ENCODE measurements around the gene PRDM16. TPM values are rescaled to one million over a fixed set of nuclear protein-coding genes. Genes with fewer than 3 reads are reported as not detected.

Gene PRDM16
- polyA plus RNA-seq, 1 donor (not counting 4 experiments of a cell fraction or from before 2014, with no cell fraction given) = 0.05 TPM

DNA sequence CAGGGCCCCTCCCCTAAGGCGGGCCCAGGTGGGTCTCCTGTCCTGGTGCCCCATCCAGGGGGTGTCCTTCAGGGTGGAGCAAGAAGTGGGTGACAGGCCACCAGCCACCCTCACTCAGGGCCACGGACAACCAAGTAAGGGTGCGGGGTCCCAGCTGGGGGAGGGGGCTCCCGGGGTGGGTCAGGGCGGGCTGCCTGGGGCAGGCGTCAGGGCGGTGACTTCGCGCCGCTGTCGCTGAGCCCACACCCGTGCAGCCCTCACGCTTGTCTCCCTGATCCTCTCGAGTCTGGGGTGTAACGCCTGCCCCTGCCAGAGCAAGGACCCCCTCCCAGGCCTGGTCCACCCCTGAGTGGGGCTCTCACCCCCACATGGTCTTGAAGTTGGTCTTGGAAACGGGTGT is 407.7 kb downstream of the PRDM16 start:
- Histone ChIP-seq H3K4me3 (ENCODE audit: control insufficient read depth in 2 of 3, extremely low read depth in 1 of 3, insufficient read depth in 2 of 3, low read depth in 1 of 3, low read length in 3 of 3) (no peak overlapping the region), H3K27me3 (ENCODE audit: control insufficient read depth, extremely low read depth, insufficient read depth, low read length) (no peaks in the 10 kb centered on the region), H3K27ac (ENCODE audit: control insufficient read depth, insufficient read depth, low read length) (no peak overlapping the region), H4K20me1 (ENCODE audit: control insufficient read depth, extremely low read depth, insufficient read depth, low read length) (peaks cover 4% of the 10 kb centered on the region), H3K36me3 (ENCODE audit: control insufficient read depth in 2 of 2, extremely low read depth in 1 of 2, insufficient read depth in 2 of 2, low read length in 2 of 2) (peaks cover 0 to 13% of the 10 kb centered on the region in 2 experiments), H3K4me1 (ENCODE audit: control insufficient read depth, extremely low read depth, insufficient read depth, low read length) (peaks cover 27% of the 10 kb centered on the region), H3K79me2 (ENCODE audit: control insufficient read depth, insufficient read depth, low read length) (no peaks in the 10 kb centered on the region), H3K9me1 (ENCODE audit: control insufficient read depth, extremely low read depth, insufficient read depth, low read length) (no peaks in the 10 kb centered on the region), H3K4me2 (ENCODE audit: control insufficient read depth, extremely low read depth, insufficient read depth, low read depth, low read length) (no peak overlapping the region), H3K9ac (ENCODE audit: control insufficient read depth, extremely low read depth, insufficient read depth, low read length) (no peak overlapping the region), H2AFZ (ENCODE audit: control insufficient read depth, low read length) (no peak overlapping the region), H3K9me3 (ENCODE audit: control insufficient read depth, low read depth, low read length) (no peaks in the 10 kb centered on the region)
- FAIRE-seq (no peak), DNase-seq (ENCODE audit: low read depth, low spot score) (no peak)
- TF ChIP-seq, protein P1, sequence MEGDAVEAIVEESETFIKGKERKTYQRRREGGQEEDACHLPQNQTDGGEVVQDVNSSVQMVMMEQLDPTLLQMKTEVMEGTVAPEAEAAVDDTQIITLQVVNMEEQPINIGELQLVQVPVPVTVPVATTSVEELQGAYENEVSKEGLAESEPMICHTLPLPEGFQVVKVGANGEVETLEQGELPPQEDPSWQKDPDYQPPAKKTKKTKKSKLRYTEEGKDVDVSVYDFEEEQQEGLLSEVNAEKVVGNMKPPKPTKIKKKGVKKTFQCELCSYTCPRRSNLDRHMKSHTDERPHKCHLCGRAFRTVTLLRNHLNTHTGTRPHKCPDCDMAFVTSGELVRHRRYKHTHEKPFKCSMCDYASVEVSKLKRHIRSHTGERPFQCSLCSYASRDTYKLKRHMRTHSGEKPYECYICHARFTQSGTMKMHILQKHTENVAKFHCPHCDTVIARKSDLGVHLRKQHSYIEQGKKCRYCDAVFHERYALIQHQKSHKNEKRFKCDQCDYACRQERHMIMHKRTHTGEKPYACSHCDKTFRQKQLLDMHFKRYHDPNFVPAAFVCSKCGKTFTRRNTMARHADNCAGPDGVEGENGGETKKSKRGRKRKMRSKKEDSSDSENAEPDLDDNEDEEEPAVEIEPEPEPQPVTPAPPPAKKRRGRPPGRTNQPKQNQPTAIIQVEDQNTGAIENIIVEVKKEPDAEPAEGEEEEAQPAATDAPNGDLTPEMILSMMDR (optimal IDR thresholded peaks at IDR 0.05 in 1 of 3, IDR thresholded peaks at IDR 0.05 in 1 of 3, conservative IDR thresholded peaks at IDR 0.05 in 1 of 3; ENCODE audit: extremely low read depth in 1 of 3, insufficient read depth in 2 of 3, low read length in 3 of 3) = no peak
- no peak for TF ChIP-seq EZH2 (IDR thresholded peaks at IDR 0.05; ENCODE audit: low read length)
- dilution Hi-C loops (cut with MboI; ENCODE audit: extremely low pct_ligation_motif_present, low sequenced_read_pairs) = no loop called here

DNA sequence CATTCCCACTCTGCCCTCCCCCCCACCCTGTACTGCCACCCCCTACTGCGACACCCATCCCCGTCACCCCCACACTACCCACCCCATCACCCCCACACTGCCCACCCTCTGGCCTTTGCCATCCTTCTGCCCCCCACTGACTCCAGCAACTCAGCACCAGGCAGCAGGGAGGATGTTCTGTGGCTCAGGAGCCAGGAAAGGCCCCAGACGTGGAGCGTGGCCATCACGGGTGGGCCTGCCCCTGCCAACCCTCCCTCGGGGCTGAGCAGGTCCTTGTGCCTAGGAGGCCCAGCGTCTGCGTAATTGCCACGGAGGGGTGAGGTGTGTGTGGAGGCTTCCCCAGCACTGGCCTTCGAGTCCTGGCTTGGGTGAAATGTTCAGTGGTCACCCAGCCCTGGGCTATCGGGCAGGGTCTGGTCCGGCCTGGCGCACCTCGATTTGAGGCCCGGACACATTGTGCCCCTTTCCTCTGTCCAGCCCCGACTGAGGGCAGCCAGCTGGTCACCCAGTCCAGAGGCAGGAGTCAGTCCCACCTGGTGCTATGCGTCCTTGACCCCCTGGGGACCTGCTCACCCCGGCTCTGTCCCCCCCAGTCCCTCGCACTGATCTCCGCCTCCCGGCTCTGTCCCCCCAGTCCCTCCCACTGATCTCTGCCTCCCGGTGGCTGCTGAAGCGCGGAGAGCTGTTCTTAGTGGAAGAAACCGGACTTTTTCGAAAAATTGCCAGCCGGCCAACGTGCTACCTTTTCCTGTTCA is 408.4 kb downstream of the PRDM16 start:
- Histone ChIP-seq H3K79me2 (ENCODE audit: control insufficient read depth, insufficient read depth, low read length) (no peaks in the 10 kb centered on the region), H3K4me2 (ENCODE audit: control insufficient read depth, extremely low read depth, insufficient read depth, low read depth, low read length) (no peak overlapping the region), H3K4me3 (ENCODE audit: control insufficient read depth in 2 of 3, extremely low read depth in 1 of 3, insufficient read depth in 2 of 3, low read depth in 1 of 3, low read length in 3 of 3) (no peak overlapping the region), H3K27me3 (ENCODE audit: control insufficient read depth, extremely low read depth, insufficient read depth, low read length) (no peaks in the 10 kb centered on the region), H3K9me1 (ENCODE audit: control insufficient read depth, extremely low read depth, insufficient read depth, low read length) (no peaks in the 10 kb centered on the region), H3K9ac (ENCODE audit: control insufficient read depth, extremely low read depth, insufficient read depth, low read length) (no peak overlapping the region), H3K9me3 (ENCODE audit: control insufficient read depth, low read depth, low read length) (no peaks in the 10 kb centered on the region), H3K27ac (ENCODE audit: control insufficient read depth, insufficient read depth, low read length) (no peak overlapping the region), H3K36me3 (ENCODE audit: control insufficient read depth in 2 of 2, extremely low read depth in 1 of 2, insufficient read depth in 2 of 2, low read length in 2 of 2) (peaks cover 0 to 13% of the 10 kb centered on the region in 2 experiments), H3K4me1 (ENCODE audit: control insufficient read depth, extremely low read depth, insufficient read depth, low read length) (peaks cover 26% of the 10 kb centered on the region), H4K20me1 (ENCODE audit: control insufficient read depth, extremely low read depth, insufficient read depth, low read length) (peaks cover under 1% of the 10 kb centered on the region), H2AFZ (ENCODE audit: control insufficient read depth, low read length) (no peak overlapping the region)
- DNase-seq (ENCODE audit: low read depth, low spot score) = no peak
- dilution Hi-C loops (cut with MboI; ENCODE audit: extremely low pct_ligation_motif_present, low sequenced_read_pairs) = no loop called here
- TF ChIP-seq, protein P1 (optimal IDR thresholded peaks at IDR 0.05 in 1 of 3, IDR thresholded peaks at IDR 0.05 in 1 of 3, conservative IDR thresholded peaks at IDR 0.05 in 1 of 3; ENCODE audit: extremely low read depth in 1 of 3, insufficient read depth in 2 of 3, low read length in 3 of 3) = no peak
- TF ChIP-seq EZH2 (IDR thresholded peaks at IDR 0.05; ENCODE audit: low read length) = no peak
- no peak for FAIRE-seq
